ENCODE results near the gene CD300LB. TPM values are rescaled to one million over a fixed set of nuclear protein-coding genes. Genes with fewer than 3 reads are reported as not detected.

Gene CD300LB
- total RNA-seq, 4 donors from 2014 or later = 0.33 to 36.4 (median 0.88) TPM; not detected in 1

GRCh38 chr17:74516561-74517328, 14.5 kb downstream of the CD300LB start:
- TF ChIP-seq CTCF (IDR thresholded peaks at IDR 0.05; ENCODE audit: low read depth) = no peak

- no peak for TF ChIP-seq CTCF (IDR thresholded peaks at IDR 0.05; ENCODE audit: low read depth)
These were observed 15.3 kb downstream of the CD300LB start for GRCh38 chr17:74515941-74516340.

- TF ChIP-seq CTCF (IDR thresholded peaks at IDR 0.05; ENCODE audit: low read depth) = no peak
These were observed 16.5 kb downstream of the CD300LB start for GRCh38 chr17:74514632-74515334.

- TF ChIP-seq CTCF (IDR thresholded peaks at IDR 0.05; ENCODE audit: low read depth) = no peak
These were observed 17.2 kb downstream of the CD300LB start for GRCh38 chr17:74513987-74514631.

- TF ChIP-seq CTCF (IDR thresholded peaks at IDR 0.05; ENCODE audit: low read depth) = no peak
These were observed 18.6 kb downstream of the CD300LB start for GRCh38 chr17:74512624-74513091.

GRCh38 chr17:74512036-74512435, 19.2 kb downstream of the CD300LB start:
- no peak for TF ChIP-seq CTCF (IDR thresholded peaks at IDR 0.05; ENCODE audit: low read depth)

GRCh38 chr17:74508156-74508555, 23.1 kb downstream of the CD300LB start:
- TF ChIP-seq CTCF (IDR thresholded peaks at IDR 0.05; ENCODE audit: low read depth) = no peak

Data from subcutaneous adipose tissue (tissue), 4 donors.